ENCODE measurements around the gene DENND5B.
"Not testable (repeated sequence)": the region's sequence is repeated elsewhere in the genome, so short reads cannot be mapped to it uniquely, and the experiment has no call there.

The DENND5B gene

GRCh38 chr12:31506515-31507306 lies 84.2 kb downstream of the DENND5B start:
- peak in 1 of 2 experiments; percentile 36 for DNase-seq (ENCODE audit: low read depth in 2 of 2)

- no peak for DNase-seq (ENCODE audit: low read depth in 2 of 2)
These were observed 86.2 kb downstream of the DENND5B start for GRCh38 chr12:31504625-31505222.

GRCh38 chr12:31501014-31501413 lies 89.9 kb downstream of the DENND5B start:
- not testable (repeated sequence) for DNase-seq (ENCODE audit: low read depth in 2 of 2)

- no peak for DNase-seq (ENCODE audit: low read depth in 2 of 2)
These were observed 91.4 kb downstream of the DENND5B start for GRCh38 chr12:31499567-31499966.

- no peak for DNase-seq (ENCODE audit: low read depth in 2 of 2)
These were observed 92.5 kb downstream of the DENND5B start for GRCh38 chr12:31498424-31498823.

- no peak for DNase-seq (ENCODE audit: low read depth in 2 of 2)
These were observed 94.7 kb downstream of the DENND5B start for GRCh38 chr12:31496257-31496656.

GRCh38 chr12:31494455-31494854 lies 96.5 kb downstream of the DENND5B start:
- no peak for DNase-seq (ENCODE audit: low read depth in 2 of 2)

- no peak for DNase-seq (ENCODE audit: low read depth in 2 of 2)
These were observed 98.2 kb downstream of the DENND5B start for GRCh38 chr12:31492599-31493196.

- peak; percentile 62 to 63 for DNase-seq (ENCODE audit: low read depth in 2 of 2)
These were observed 98.9 kb downstream of the DENND5B start for GRCh38 chr12:31491841-31492598.

- DNase-seq (ENCODE audit: low read depth in 2 of 2) = no peak
These were observed 99.6 kb downstream of the DENND5B start for GRCh38 chr12:31491241-31491794.

GRCh38 chr12:31488737-31489338 lies 102.1 kb downstream of the DENND5B start:
- DNase-seq (ENCODE audit: low read depth in 2 of 2) = no peak

GRCh38 chr12:31485571-31485970 lies 105.4 kb downstream of the DENND5B start:
- DNase-seq (ENCODE audit: low read depth in 2 of 2) = no peak

- no peak for DNase-seq (ENCODE audit: low read depth in 2 of 2)
These were observed 108.1 kb downstream of the DENND5B start for GRCh38 chr12:31482816-31483215.

GRCh38 chr12:31481415-31481814 lies 109.5 kb downstream of the DENND5B start:
- DNase-seq (ENCODE audit: low read depth in 2 of 2) = no peak

- DNase-seq (ENCODE audit: low read depth in 2 of 2) = no peak
These were observed 111.3 kb downstream of the DENND5B start for GRCh38 chr12:31479516-31480210.

- no peak for DNase-seq (ENCODE audit: low read depth in 2 of 2)
These were observed 112.0 kb downstream of the DENND5B start for GRCh38 chr12:31478898-31479297.

GRCh38 chr12:31478425-31478824 lies 112.5 kb downstream of the DENND5B start:
- no peak for DNase-seq (ENCODE audit: low read depth in 2 of 2)

GRCh38 chr12:31477687-31478086 lies 113.2 kb downstream of the DENND5B start:
- no peak for DNase-seq (ENCODE audit: low read depth in 2 of 2)

GRCh38 chr12:31476437-31476836 lies 114.5 kb downstream of the DENND5B start:
- DNase-seq (ENCODE audit: low read depth in 2 of 2) = no peak

- DNase-seq (ENCODE audit: low read depth in 2 of 2) = not testable (repeated sequence)
These were observed 115.3 kb downstream of the DENND5B start for GRCh38 chr12:31475610-31476009.

- DNase-seq (ENCODE audit: low read depth in 2 of 2) = no peak
These were observed 116.2 kb downstream of the DENND5B start for GRCh38 chr12:31474751-31475150.
